IgD-negative memory B cell (primary cell): Measurements from ENCODE around the gene AJUBA. TPM values are rescaled to one million over a fixed set of nuclear protein-coding genes. Genes with fewer than 3 reads are reported as not detected.
A peak's percentile ranks its signal among the peaks of the same experiment; 100 is the strongest.
"Not testable (repeated sequence)": the region's sequence is repeated elsewhere in the genome, so short reads cannot be mapped to it uniquely, and the experiment has no call there.

Experiments
- H3K27ac Mint-ChIP-seq, 3 donors: one replicate each; pipeline ENCODE4 v1.8.0; 2020 to 2022; ENCODE audit warnings: mild to moderate bottlenecking in 3 of 3, mixed read lengths in 3 of 3, moderate library complexity in 1 of 3
- H3K27me3 Mint-ChIP-seq: one replicate; pipeline ENCODE4 v1.8.0; 2021; ENCODE audit warnings: mixed read lengths
- H3K36me3 Mint-ChIP-seq: one replicate; pipeline ENCODE4 v1.8.0; 2020; ENCODE audit warnings: mild to moderate bottlenecking, mixed read lengths
- H3K4me1 Mint-ChIP-seq, 3 donors: one replicate each; pipeline ENCODE4 v1.8.0; 2020 to 2022; ENCODE audit warnings: mixed read lengths in 3 of 3, mild to moderate bottlenecking in 1 of 3
- H3K4me3 Mint-ChIP-seq, 4 donors: one replicate each; pipeline ENCODE4 v1.8.0; 2020 to 2022; ENCODE audit warnings: mild to moderate bottlenecking in 4 of 4, mixed read lengths in 4 of 4, moderate library complexity in 3 of 4
- H3K9me3 Mint-ChIP-seq, 3 donors: one replicate each; pipeline ENCODE4 v1.8.0; 2020 to 2021; ENCODE audit warnings: mixed read lengths in 3 of 3, mild to moderate bottlenecking in 1 of 3
- polyA plus RNA-seq: library from polyadenylated mRNA; unstranded; fragments of 300-500 nt; fragmentation: Illumina TruSeq; gene quantifications from one replicate; pipeline ENCODE4 v1.2.3, GENCODE V29; 2021

AJUBA gene
- polyA plus RNA-seq, result 0.16 TPM

DNA sequence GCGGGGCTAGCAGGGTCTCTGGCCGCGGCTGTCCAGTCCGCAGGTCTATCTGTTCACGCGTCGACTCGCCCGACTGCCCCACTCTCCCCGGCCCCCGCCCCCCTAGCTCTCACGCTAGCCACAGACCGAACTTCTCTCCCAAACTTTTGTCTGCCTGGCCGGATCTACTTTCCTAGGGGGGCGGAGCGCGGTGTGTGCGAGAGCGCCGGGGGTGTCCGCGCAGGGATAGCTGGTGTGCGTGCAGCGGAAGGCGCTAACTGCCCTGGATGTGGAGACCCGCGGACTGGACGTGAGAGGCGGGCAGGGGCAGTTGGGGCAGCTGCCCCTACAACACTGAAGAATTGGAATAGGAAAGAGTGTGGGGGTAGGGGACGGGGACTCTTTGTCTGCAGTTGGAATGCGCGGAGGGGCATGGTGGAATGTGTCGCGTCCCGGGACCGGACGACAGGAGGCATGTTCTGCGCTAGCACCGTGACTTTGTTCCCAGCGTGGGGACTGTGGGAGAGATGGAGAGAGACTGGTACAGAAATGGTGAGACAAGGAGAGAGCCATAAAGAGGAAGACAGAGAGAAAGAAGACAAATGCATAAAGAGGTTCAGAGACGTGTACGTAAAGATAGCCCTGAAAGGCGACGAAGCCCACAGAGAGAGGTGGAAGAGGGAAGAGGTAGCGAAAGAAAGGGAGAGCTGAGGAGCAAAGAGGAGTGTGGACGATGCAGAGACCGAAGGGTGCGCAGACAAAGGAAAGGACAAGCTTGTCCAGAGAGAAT is at the start of gene AJUBA:
Gene AJUBA (minus strand): TSS at position 75 of the 769 bp plus-strand sequence. CDS start 285 bp downstream, outside the sequence.
- Mint-ChIP-seq H3K9me3 (no peaks in the 10 kb centered on the region), H3K27ac (peak within 1 kb of the TSS in 1 of 3 donors; percentile 42), H3K4me3 (peak within 1 kb of the TSS in 3 of 4 donors; percentile 30 to 77 (median 76)), H3K4me1 (no peaks in the 10 kb centered on the region), H3K27me3 (peaks cover 9% of the 10 kb centered on the region), H3K36me3 (peaks cover 3% of the 10 kb centered on the region)

DNA sequence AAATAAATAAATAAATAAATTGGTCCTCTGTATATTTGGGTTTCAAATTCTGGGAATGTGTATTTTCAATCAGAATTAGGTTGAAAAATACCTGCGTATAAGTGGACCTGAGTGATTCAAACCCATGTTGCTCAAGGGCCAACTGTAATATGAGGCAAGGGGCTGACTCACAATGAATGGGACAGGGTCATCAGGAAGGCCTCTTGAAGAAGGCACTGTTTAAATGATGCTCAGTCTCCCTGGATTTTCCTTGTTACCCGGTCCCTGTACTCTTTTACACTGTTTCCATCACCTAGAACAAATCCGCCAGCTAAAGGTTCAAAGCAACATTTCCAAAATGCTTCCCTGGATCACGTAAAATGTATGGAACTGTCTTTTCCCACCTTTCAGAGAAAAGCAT is 48.6 kb upstream of the AJUBA start:
- peaks cover 20 to 30% (median 27%) of the 10 kb centered on the region in 3 donors for H3K4me1 Mint-ChIP-seq
- H3K9me3 Mint-ChIP-seq, result no peaks in the 10 kb centered on the region
- H3K36me3 Mint-ChIP-seq, result peaks cover 18% of the 10 kb centered on the region
- no peaks in the 10 kb centered on the region for H3K27me3 Mint-ChIP-seq
- no peak overlapping the region for H3K27ac Mint-ChIP-seq
- H3K4me3 Mint-ChIP-seq, result peak overlapping the region in 1 of 4 donors; percentile 64

GRCh38 chr14:23028799-23029198 is 46.4 kb upstream of the AJUBA start:
- Mint-ChIP-seq H3K36me3 (peaks cover 21% of the 10 kb centered on the region), H3K4me1 (peaks cover 16 to 20% (median 18%) of the 10 kb centered on the region in 3 donors), H3K27ac (no peak overlapping the region), H3K27me3 (no peaks in the 10 kb centered on the region), H3K4me3 (no peak overlapping the region), H3K9me3 (no peaks in the 10 kb centered on the region)

GRCh38 chr14:23025151-23025814 is 42.9 kb upstream of the AJUBA start:
- Mint-ChIP-seq H3K36me3 (peaks cover 12% of the 10 kb centered on the region), H3K27ac (peak overlapping the region in 1 of 3 donors; percentile 90), H3K27me3 (no peaks in the 10 kb centered on the region), H3K4me3 (no peak overlapping the region), H3K9me3 (no peaks in the 10 kb centered on the region), H3K4me1 (peaks cover 5 to 12% (median 12%) of the 10 kb centered on the region in 3 donors)

DNA sequence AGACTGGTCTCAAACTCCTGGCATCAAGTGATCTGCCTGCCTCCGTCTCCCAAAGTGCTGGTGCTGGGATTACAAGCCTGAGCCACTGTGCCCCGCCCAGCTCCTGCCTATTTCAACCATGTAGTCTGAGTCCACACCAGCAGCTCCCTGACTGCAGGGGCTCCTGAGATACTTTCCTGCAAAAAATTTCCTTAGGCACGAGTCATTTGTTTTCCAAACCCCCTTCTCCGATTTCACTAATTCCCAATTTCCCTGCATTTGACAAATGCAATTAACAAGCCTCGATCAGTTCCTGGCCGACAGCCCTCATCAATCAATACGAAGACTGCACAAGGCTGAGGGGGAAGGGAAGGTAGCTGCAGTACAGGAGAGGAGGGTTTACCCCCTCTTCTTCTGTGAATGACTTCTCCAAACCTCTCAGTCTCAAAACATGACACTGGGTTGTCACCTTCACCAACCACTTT is 42.3 kb upstream of the AJUBA start:
- Mint-ChIP-seq H3K27ac (peak overlapping the region in 1 of 3 donors; percentile 90), H3K27me3 (no peaks in the 10 kb centered on the region), H3K4me3 (peak overlapping the region in 1 of 4 donors; percentile 39), H3K36me3 (peaks cover 12% of the 10 kb centered on the region), H3K9me3 (no peaks in the 10 kb centered on the region), H3K4me1 (peaks cover 5 to 12% (median 12%) of the 10 kb centered on the region in 3 donors)

- no peaks in the 10 kb centered on the region for H3K9me3 Mint-ChIP-seq
- peaks cover 9% of the 10 kb centered on the region for H3K36me3 Mint-ChIP-seq
- H3K4me1 Mint-ChIP-seq, result peaks cover 3 to 8% (median 6%) of the 10 kb centered on the region in 3 donors
- no peak overlapping the region for H3K27ac Mint-ChIP-seq
- H3K4me3 Mint-ChIP-seq, result no peak overlapping the region
- no peaks in the 10 kb centered on the region for H3K27me3 Mint-ChIP-seq
Observed at GRCh38 chr14:23023795-23024152, 41.4 kb upstream of the AJUBA start.

GRCh38 chr14:23023022-23023794 is 40.9 kb upstream of the AJUBA start:
- Mint-ChIP-seq H3K9me3 (no peaks in the 10 kb centered on the region), H3K27me3 (no peaks in the 10 kb centered on the region), H3K27ac (peak overlapping the region in 2 of 3 donors; percentile 24 to 43), H3K4me3 (no peak overlapping the region), H3K4me1 (peaks cover 0 to 6% (median 4%) of the 10 kb centered on the region in 3 donors), H3K36me3 (peaks cover 7% of the 10 kb centered on the region)

DNA sequence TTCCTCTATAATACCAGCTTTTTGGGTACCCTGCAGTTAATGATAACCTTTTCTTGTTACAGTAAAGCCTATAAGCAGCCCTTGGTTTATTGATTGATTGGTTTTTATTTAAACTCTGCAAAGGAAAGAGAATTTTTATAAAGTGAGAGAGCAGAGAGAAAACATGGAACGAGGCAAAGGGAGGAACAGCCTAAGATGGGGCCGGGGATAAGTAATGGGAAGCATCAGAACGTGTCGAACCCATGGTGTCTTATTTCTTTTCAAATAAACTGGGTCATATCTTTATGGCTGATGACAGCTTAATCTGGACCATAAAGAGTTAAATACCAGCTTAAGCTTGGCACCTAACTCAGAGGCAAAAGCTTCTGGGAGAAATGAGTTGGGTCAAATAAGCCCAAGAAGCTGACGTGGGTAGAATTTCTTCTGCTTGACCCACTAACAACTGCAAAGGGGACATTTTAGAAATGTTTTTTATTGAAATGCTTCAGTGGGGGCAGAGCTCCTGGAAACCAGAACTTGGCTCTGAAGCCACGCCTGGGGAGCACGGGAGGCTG is 39.6 kb upstream of the AJUBA start:
- Mint-ChIP-seq H3K27ac (no peak overlapping the region), H3K9me3 (no peaks in the 10 kb centered on the region), H3K36me3 (peaks cover 5% of the 10 kb centered on the region), H3K4me1 (peaks cover 0 to 5% (median 2%) of the 10 kb centered on the region in 3 donors), H3K4me3 (no peak overlapping the region), H3K27me3 (no peaks in the 10 kb centered on the region)

GRCh38 chr14:23021434-23021833 is 39.1 kb upstream of the AJUBA start:
- Mint-ChIP-seq H3K27ac (no peak overlapping the region), H3K36me3 (peaks cover 5% of the 10 kb centered on the region), H3K27me3 (no peaks in the 10 kb centered on the region), H3K4me3 (no peak overlapping the region), H3K4me1 (peaks cover 0 to 5% (median 2%) of the 10 kb centered on the region in 3 donors), H3K9me3 (no peaks in the 10 kb centered on the region)

DNA sequence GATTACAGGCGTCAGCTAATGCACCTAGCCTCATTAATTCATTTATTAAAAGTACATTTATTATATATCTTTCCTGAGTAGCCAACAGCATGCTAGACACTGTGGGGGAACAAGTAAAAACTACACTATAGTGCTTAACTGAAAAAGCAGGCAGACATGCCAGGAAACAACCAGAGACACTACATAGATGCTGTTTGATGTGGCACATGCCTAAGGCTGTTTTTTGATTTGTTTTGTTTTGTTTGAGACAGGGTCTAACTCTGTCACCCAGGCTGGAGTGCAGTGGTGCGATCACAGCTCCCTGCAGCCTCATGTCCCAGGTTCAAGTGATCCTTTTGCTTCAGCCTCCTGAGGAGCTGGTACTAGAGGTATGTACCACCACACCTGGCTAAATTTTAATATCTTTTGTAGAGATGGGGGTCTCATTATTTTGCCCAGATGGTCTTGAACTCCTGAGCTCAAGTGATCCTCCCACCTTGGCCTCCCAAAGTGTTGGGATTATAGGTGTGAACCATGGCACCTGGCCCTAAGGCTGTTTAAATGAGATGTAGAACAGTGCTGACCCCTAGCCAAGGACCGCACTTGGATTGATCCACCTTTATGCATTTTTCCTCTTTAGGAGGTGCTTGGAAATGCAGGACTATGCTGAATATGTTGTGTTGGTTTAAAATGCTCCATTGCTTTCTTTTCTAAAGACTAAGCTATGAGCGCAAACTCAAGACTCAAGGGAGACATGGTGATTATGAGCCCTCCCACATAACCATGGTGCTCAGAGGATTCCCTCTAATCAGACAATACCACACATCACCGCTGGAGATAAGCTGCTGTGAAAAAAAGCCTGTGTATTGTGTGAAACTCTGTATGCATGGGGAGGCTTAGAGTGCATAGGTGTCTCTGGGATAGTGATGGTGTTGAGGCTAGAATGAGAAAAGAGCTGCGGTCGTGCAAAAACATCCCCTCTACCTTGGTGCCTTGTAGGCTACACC is 38.1 kb upstream of the AJUBA start:
- peaks cover 0 to 5% (median 4%) of the 10 kb centered on the region in 3 donors for H3K4me1 Mint-ChIP-seq
- no peak overlapping the region for H3K27ac Mint-ChIP-seq
- H3K27me3 Mint-ChIP-seq, result no peaks in the 10 kb centered on the region
- no peaks in the 10 kb centered on the region for H3K9me3 Mint-ChIP-seq
- no peak overlapping the region for H3K4me3 Mint-ChIP-seq
- peaks cover 3% of the 10 kb centered on the region for H3K36me3 Mint-ChIP-seq

GRCh38 chr14:23018107-23018506 is 35.8 kb upstream of the AJUBA start:
- Mint-ChIP-seq H3K4me3 (no peak overlapping the region), H3K27ac (no peak overlapping the region), H3K36me3 (peaks cover 3% of the 10 kb centered on the region)

GRCh38 chr14:23017091-23017490 is 34.7 kb upstream of the AJUBA start:
- H3K27me3 Mint-ChIP-seq, result no peaks in the 10 kb centered on the region
- H3K4me1 Mint-ChIP-seq, result peaks cover 0 to 5% (median 2%) of the 10 kb centered on the region in 3 donors
- peaks cover 3% of the 10 kb centered on the region for H3K36me3 Mint-ChIP-seq
- no peak overlapping the region for H3K27ac Mint-ChIP-seq
- H3K9me3 Mint-ChIP-seq, result no peaks in the 10 kb centered on the region
- no peak overlapping the region for H3K4me3 Mint-ChIP-seq

More at GRCh38 chr14:23018107-23018506, 35.8 kb upstream of the AJUBA start:
- no peaks in the 10 kb centered on the region for H3K27me3 Mint-ChIP-seq
- H3K9me3 Mint-ChIP-seq, result no peaks in the 10 kb centered on the region
- peaks cover 0 to 5% (median 4%) of the 10 kb centered on the region in 3 donors for H3K4me1 Mint-ChIP-seq

DNA sequence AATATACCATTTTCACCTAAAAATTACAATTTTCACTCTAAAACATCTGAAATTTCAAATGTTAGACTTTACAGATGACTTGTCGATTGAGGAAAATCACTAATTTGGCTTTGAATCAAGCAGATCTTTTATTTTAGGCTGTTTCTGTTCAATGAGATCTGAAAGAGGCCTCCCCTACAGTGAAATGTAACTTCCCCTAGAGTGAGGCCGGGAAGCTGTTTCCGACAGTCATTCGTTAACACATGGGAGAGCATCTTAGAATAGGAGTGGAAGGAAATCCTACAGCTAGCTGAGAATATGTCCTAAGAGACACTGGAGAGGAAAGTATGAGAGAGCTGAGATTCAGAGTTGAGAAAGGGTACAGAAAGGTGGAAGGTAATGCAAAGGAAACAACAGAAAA is 33.3 kb upstream of the AJUBA start:
- Mint-ChIP-seq H3K36me3 (peaks cover 2% of the 10 kb centered on the region), H3K27ac (no peak overlapping the region), H3K4me3 (no peak overlapping the region), H3K27me3 (no peaks in the 10 kb centered on the region), H3K9me3 (no peaks in the 10 kb centered on the region), H3K4me1 (peaks cover 0 to 4% (median 2%) of the 10 kb centered on the region in 3 donors)

DNA sequence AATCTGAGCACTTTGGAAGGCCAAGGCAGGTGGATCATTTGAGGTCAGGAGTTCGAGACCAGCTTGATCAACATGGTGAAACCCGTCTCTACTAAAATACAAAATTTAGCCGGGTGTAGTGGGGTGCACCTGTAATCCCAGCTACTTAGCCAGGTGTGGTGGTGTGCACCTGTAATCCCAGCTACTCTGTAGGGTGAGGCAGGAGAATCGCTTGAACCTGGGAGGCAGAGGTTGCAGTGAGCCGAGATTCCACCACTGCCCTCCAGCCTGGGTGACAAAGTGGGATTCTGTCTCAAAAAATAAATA is 31.4 kb upstream of the AJUBA start:
- H3K27ac Mint-ChIP-seq, result not testable (repeated sequence)

More for the DNA sequence above, 31.4 kb upstream of the AJUBA start:
- H3K9me3 Mint-ChIP-seq, H3K36me3 Mint-ChIP-seq, H3K27me3 Mint-ChIP-seq: not testable (repeated sequence)
- Mint-ChIP-seq H3K4me3 (peak overlapping the region in 1 of 4 donors; percentile 41), H3K4me1 (peaks cover 6 to 12% (median 10%) of the 10 kb centered on the region in 3 donors)
